Measurements from ENCODE around the gene PHLDB1.

- TF ChIP-seq CTCF (IDR thresholded peaks at IDR 0.05): no peak
- no peak for TF ChIP-seq POLR2AphosphoS5 (IDR thresholded peaks at IDR 0.05)
Measured at GRCh38 chr11:118662401-118663271, 55.2 kb downstream of the PHLDB1 start.

Measured in transverse colon (tissue), 4 donors.